Measurements from ENCODE around the gene CPNE9.
A peak's percentile ranks its signal among the peaks of the same experiment; 100 is the strongest.

The CPNE9 gene

DNA sequence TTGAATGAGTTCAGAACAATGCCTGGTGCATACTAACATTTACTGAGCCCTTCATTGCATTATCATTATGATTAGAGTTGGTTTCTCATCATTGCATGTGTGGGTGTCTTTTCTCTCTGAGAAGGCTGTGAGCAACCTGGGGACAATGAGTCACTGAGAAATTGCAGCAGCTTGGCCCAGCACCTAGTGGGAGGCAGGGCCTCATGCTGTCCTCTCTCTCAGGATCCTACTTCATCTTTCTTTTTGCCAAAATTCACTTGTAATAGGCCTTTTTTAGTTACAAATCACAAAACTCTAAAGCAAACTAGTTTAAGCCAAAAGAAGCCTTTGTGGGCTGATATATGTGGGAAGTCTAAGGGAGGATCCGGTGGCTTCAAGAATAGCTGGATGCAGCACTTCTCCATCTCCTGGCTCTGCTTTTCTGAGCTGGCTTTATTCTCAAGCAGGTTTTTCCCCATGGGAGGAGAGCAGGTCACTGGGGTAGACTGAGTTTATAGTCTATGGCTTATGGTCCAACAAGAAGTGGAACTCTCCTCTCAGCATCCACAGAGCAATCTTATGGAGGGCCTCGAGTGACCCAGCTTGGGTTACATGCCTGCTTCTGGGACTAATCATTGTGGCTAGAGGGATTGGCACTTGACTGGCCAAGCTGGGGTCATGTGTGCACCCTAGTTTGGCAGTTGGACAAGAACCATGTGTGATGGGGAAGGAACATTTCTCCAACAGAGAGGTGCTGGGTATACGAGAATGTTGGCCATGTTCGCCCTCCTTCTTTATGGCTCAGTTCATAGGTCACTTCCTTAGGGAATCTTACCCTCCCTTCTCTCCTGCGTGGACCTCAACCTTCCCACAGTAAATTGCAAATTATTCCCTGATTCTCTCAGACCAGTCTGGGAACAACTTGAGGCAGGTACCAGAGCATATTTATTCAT, 74.8 kb downstream of the CPNE9 start:
- DNase-seq (ENCODE audit: low read depth in 2 of 2), result peak; percentile 50 to 58

DNA sequence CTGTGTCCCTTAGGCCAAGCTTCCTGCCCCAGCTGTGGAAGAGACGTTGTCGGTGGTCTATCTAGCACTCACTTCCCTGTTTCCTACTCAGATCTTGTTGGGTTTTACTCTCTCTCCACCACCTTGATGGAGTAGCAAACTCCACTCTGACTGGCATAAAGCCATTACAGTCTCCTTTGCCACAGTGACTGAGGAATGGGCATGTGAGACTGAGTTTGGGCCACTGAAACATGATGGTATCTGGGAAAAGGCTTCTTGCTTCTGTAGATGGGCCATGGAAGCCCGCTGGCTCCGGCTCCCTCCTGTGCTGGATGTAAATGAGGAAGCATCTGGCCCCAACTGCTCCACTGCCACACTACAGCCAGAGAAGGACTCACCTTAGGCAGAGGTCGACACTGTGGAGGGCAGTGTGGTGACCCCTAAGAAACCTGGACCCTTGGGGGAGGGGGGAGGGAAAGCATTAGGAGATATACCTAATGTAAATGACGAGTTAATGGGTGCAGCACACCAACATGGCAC, 75.5 kb downstream of the CPNE9 start:
- DNase-seq (ENCODE audit: low read depth in 2 of 2), result no peak

Data from stimulated activated CD8-positive, alpha-beta memory T cell treated with anti-CD3 and anti-CD28 coated beads, Interleukin-2, amount 100 ng/mL, for 48 hours (primary cell).